Measurements from ENCODE around the gene SYNE2.

The SYNE2 gene

DNA sequence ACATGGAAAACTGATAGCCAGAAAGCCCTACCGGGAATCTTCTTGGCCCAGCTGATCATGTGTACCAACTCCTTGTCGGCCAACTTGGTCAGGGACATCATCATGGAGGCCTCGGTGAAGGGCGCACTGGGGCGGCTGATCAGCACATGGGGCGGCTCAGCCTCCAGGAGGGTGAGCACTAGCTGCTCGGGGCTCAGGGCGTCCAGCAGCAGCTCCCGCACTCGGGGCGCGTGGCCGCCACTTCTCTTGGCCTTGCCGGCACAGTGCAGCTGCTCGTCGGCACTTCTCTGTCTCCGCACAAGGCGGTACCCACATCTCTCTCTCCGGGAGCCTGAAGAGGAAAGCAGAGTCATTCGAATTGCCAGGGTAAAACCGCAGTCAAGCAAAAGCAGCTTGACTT lies 407.6 kb downstream of the SYNE2 start:
- TF ChIP-seq, protein P1, sequence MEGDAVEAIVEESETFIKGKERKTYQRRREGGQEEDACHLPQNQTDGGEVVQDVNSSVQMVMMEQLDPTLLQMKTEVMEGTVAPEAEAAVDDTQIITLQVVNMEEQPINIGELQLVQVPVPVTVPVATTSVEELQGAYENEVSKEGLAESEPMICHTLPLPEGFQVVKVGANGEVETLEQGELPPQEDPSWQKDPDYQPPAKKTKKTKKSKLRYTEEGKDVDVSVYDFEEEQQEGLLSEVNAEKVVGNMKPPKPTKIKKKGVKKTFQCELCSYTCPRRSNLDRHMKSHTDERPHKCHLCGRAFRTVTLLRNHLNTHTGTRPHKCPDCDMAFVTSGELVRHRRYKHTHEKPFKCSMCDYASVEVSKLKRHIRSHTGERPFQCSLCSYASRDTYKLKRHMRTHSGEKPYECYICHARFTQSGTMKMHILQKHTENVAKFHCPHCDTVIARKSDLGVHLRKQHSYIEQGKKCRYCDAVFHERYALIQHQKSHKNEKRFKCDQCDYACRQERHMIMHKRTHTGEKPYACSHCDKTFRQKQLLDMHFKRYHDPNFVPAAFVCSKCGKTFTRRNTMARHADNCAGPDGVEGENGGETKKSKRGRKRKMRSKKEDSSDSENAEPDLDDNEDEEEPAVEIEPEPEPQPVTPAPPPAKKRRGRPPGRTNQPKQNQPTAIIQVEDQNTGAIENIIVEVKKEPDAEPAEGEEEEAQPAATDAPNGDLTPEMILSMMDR (conservative IDR thresholded peaks at IDR 0.05; ENCODE audit: low read length): no peak
- no peak for DNase-seq (ENCODE audit: low read depth)
- no peak overlapping the region for H3K4me3 ChIP-seq (ENCODE audit: low read length)

DNA sequence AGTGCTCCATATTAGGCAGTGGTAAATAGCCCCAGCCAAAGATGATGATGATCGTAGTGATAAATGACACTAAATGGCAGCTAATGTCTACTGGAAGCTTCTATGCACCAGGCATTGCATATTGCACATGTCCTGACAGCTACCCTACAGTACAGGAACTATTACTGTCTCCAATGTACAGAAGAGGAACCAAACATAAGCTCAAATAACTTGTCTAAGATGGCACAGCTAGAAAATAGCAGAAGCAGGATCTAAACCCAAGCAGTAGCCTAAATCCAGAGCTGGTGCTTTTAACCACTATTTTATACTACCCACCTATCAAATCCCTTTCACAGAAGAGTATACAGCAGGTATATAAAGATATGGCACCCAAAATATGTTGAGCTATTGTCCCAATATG lies 412.4 kb downstream of the SYNE2 start:
- H3K4me3 ChIP-seq (ENCODE audit: low read length): no peak overlapping the region
- DNase-seq (ENCODE audit: low read depth): no peak
- TF ChIP-seq, protein P1 (conservative IDR thresholded peaks at IDR 0.05; ENCODE audit: low read length): no peak

DNA sequence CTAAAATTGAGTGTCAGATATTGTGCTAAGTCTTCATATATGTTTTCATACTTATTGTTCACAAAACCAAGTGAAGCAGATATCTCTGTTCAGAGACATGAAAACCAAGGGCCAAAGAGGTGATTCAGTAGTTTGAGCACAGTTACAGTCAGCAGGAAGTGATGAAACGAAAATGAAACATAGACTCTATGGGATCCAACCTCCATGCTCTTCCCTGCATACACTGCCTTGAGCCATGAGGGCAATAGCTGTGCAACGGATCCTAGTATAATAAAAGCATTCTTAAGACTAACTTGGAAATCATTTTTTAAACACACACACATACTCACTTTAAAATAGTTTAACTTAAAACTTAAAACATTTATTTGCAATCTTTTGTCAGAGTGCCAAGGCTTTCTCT lies 413.4 kb downstream of the SYNE2 start:
- TF ChIP-seq, protein P1 (conservative IDR thresholded peaks at IDR 0.05; ENCODE audit: low read length): no peak
- DNase-seq (ENCODE audit: low read depth): peak; percentile 45
- H3K4me3 ChIP-seq (ENCODE audit: low read length): no peak overlapping the region

DNA sequence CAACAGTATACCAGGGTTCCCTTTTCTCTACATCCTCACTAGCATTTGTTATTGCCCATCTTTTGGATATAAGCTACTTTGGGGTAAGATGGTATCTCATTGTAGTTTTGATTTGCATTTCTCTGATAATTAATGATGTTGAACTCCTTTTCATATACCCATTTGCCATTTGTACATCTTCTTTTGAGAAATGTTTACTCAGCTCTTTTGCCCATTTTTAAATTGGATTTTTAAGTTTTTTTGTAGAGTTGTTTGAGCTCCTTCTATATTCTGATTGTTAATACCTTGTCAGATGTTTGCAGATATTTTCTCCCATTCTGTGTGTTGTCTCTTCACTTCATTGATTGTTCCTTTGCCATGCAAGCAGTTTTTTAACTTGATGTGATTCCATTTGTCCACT lies 419.2 kb downstream of the SYNE2 start:
- no peak overlapping the region for H3K4me3 ChIP-seq (ENCODE audit: low read length)
- TF ChIP-seq, protein P1 (conservative IDR thresholded peaks at IDR 0.05; ENCODE audit: low read length): no peak
- DNase-seq (ENCODE audit: low read depth): no peak

All from AG10803 (cell line).